GM19239 (cell line): Measurements from ENCODE around the gene FZD4.
"Not testable (repeated sequence)": the region's sequence is repeated elsewhere in the genome, so short reads cannot be mapped to it uniquely, and the experiment has no call there.

Experiments
- DNase-seq: peaks from one replicate; pipeline ENCODE4 v3.0.0; 2011; ENCODE audit warnings: low spot score; ENCODE audit not compliant: insufficient read length
- FAIRE-seq: peaks from 2 replicates; lab custom pipeline; 2011; peaks lifted over from hg19 to GRCh38; lab: Jason Lieb, UNC

Gene FZD4

DNA sequence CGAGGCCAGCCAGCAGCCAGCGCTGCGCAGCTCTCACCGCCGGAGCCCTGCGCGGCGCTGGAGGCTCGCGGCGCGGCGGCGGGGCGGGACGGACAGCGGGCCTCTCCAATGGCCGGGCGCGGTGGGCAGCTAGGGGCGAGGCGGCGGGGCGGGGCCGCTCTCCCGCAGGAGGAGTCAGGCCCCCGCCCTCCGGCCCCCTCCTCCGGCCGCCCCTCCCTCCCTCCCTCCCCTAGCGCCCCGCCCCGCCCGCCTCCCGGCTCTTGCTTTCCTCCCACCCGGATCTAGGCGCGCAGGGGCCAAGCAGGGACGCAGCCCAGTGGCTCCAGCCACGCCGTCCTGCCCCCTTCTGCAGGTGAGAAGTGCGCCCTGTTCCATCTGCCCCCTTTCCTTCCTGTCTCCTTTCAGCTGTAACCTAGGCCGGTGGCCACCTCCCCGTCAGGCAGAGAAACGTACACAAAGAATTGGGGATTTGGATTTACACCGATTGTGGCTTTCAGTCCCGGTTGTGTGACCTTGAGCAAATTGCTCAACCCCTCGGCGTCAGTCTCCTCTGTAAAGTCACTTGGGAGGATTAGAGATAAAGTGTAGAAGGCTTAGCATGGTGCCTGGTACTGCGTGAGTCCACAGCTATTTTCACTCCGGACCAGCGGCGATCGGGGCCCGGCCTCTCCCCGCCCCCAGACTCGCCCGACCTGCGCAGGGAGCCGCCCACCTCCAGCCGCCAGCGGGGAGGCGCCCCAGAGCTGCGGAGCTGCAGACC lies at the start of gene FZD4:
TSS of gene FZD4 (minus strand) at position 35 of the 760 bp plus-strand sequence. CDS start 310 bp downstream, outside the sequence.
- FAIRE-seq, result peak; percentile 70
- peak; percentile 70 for DNase-seq

- FAIRE-seq, result not testable (repeated sequence)
These were observed 49.1 kb upstream of the FZD4 start for GRCh38 chr11:87004281-87004680.

DNA sequence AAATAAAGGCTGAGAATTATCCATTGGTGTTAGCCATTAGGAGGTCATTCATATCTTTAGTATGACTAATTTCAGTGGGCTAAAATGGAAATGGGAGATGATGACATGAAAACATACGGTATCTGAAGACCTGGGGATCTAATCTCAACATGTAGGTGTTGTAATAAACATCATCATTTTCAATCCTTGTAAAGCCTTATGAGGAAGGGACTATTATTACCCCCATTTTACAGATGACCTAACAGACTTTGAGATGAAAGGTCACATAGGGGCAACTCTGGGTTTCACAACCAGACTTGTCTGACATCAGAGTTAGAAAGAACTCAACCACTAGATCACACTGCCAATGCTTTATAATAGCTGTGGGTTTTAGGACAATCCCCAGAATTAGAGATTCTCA lies 47.7 kb upstream of the FZD4 start:
- FAIRE-seq (no peak), DNase-seq (no peak)

More at GRCh38 chr11:87004281-87004680, 49.1 kb upstream of the FZD4 start:
- DNase-seq, result not testable (repeated sequence)

DNA sequence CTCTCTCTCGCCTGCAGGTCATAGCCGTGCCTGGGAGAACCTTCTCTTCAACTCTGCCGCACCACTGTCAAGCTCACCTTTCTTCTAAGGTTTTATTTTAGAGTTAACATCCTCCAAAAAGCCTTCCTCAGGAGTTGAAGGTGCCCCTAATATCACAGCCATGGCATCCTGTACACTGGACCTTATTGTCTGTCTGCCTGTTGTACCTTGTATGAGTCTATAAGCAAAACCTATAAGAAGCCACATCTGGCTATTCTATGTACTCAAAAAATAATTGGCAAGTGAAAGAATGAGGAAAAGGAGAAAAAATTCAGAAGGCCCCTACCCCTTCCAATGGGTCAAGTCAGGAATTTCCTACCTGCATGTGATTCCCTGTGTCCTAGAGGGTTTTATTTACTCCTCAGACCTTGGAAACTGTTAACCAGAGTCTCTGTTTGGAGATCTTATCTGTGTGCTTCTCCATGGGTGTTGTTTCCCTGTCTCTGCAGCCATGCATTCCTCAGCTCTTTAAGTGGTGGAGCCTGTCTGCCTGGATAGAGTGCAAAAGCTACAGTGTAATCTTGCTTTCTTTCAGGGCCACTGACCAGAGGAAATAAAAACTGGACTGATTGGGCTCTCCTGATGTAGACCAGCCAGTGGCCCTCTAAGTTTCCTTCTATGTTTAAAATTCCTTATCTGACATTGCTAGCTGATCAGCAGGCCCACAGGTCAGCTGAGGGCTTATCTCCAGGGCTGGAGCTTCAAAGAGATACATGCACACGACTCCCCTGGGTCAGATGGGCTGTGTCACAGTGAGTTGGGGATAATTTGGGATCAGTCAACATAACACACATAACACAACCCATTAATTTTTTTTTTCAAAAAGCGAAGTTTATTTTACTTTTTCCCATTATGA lies 44.9 kb upstream of the FZD4 start:
- no peak for FAIRE-seq

GRCh38 chr11:86999388-86999787 lies 44.2 kb upstream of the FZD4 start:
- DNase-seq, result no peak
- no peak for FAIRE-seq

More for the DNA sequence above, 44.9 kb upstream of the FZD4 start:
- DNase-seq, result no peak

DNA sequence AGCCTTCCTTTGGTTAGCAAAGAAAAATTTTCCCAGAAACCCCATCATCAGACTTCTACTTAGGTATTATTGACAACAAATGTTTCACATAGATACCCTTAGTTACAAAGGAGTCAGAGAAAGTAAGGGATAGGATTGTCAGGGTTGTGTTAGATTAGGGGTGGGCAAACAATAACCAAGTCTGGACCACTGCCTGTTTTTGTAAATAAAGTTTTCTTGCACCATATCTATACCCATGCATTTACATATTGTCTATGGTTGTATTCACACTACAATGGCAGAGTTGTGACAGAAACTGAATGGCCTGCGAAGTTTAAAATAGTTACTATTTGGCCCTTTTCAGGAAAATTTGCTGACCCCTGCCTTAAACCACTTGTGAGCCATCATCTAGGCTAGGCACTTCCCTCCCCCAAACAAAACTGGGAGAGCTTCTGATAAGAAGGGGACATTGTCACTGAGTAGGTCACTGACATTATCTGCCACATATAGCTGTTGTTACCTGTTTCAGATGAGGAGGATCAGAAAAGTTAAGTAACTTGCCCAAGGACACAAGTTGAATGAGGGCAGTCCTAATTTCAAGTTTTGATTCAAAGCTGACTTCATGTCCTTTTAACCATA lies 41.9 kb upstream of the FZD4 start:
- no peak for FAIRE-seq
- no peak for DNase-seq

- no peak for DNase-seq
- no peak for FAIRE-seq
These were observed 37.8 kb upstream of the FZD4 start for GRCh38 chr11:86993031-86993430.

DNA sequence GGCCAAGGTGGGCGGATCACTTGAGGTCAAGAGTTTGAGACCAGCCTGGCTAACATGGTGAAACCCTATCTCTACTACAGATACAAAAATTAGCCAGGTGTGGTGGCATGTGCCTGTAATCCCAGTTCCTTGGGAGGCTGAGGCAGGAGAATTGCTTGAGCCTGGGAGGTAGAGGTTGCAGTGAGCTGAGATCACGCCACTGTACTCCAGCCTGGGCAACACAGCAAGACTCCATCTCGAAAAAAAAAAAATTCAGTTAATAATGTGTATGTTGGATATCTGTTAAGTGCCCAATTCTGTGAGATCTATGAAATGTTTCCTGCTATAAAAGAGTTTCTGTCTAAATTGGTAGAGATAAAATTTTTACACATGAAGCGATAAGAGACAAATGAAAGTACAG lies 37.1 kb upstream of the FZD4 start:
- not testable (repeated sequence) for DNase-seq, FAIRE-seq

DNA sequence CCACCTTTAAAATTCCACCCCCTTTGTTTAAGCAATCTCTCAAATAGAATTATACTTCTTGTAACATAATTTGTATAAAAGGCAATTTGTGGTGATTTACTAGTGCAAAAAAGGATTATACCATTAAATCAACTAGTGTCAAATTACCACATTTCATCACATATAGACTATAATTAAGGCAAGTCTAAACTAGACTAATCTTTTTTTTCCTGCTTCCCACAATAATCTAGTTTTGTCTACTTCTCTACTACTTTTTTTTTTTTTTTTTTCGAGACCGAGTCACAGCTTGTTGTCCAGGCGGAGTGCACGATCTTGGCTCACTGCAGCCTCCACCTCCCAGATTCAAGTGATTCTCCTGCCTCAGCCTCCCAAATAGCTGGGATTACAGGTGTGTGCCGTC lies 36.1 kb upstream of the FZD4 start:
- no peak for FAIRE-seq

DNA sequence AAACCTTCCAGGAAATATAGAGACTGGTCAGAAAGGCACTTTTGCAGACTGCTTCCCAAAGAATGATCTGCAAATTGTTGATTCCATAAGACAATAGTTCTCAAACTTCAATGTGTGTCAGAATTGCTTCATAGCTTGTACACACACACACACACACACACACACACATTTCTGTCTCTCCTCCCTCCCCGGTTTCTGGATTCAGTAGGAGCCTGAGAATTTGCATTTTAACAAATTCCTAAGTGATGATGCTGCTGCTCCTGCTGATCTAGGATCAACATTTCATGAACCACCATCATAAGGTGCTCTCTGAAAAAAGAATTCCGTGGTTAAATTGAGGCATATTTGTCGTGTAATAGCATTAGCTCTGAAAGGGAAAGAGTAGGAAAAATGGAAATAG lies 35.3 kb upstream of the FZD4 start:
- FAIRE-seq (no peak), DNase-seq (no peak)

More for the DNA sequence above, 36.1 kb upstream of the FZD4 start:
- DNase-seq, result no peak

DNA sequence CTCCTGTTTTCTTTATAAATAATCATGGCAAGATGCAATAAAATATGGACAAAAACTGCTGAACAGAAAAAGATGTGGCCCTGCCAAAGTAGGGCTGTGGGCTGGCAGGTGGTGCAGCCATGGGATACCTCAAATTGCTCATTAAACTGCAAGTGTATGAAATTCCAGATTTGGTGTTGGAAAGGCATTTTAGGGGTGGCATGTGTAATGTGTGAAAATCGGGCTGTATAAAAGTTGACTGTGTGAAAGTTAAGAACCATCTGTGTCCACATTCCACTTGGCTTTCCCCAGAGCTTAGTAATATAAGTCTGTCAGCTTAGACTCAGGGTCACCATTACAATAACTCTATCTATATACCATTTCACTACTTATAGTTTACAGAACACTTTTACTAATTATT lies 34.8 kb upstream of the FZD4 start:
- no peak for DNase-seq
- no peak for FAIRE-seq

- DNase-seq, result no peak
- FAIRE-seq, result no peak
These were observed 33.2 kb upstream of the FZD4 start for GRCh38 chr11:86988351-86988881.

- no peak for DNase-seq
- FAIRE-seq, result no peak
These were observed 32.5 kb upstream of the FZD4 start for GRCh38 chr11:86987679-86988078.

DNA sequence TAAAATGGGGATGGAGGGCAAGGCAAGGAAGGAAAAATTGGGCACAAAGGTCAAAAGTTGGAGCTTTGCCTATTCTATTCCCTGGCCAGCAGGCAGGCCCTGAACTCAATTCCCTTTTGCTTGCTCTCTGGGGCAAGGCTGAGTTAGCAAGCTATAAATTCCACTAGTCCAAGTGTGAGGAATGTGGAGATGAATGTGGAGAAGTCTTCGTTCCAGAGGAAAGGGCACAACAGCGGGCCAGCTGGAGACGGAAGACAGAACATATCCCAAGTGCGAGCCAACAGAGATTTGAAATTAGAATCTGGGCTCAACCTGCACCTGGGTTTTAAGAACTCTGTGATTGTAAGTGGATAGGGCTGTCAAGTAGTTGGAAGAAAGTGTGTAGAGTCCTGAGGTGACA lies 29.5 kb upstream of the FZD4 start:
- FAIRE-seq (no peak), DNase-seq (no peak)

GRCh38 chr11:86983021-86983488 lies 27.9 kb upstream of the FZD4 start:
- DNase-seq (no peak), FAIRE-seq (no peak)

DNA sequence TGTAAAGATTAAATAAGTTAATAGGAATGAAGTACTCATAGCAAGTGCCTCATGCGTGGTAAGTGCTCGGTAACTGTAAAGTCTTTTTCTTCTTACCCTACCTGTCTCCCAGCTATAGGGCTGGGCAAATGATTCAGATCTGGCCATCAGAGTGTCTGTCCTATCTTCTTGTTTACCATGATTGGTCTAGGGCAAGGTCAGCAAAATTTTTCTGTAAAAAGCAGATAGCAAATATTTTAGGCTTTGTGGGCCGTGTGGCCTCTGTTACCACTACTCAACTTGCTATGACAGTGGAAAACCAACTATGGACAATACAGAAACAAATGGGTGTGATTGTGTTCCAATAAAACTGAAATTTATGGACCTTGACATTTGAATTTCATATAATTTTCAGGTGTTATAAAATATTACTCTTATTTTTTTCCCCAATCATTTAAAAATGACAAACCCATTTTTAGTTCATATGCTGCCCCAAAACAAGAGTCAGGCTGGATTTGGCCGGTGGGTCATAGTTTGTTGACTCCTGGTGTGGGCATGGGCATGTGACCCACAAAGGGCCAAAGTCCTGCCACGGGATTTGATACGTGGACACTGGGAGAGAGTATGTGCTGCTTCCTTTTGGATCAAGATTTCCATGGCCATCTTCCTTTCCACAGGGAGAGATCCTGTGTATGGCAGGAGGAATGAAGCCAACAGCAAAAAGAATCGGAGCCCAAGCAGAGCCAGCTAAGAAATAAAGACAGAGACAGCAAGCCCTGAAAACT lies 26.8 kb upstream of the FZD4 start:
- FAIRE-seq (no peak), DNase-seq (no peak)

GRCh38 chr11:86980086-86980796 lies 25.0 kb upstream of the FZD4 start:
- no peak for FAIRE-seq
- DNase-seq, result no peak

DNA sequence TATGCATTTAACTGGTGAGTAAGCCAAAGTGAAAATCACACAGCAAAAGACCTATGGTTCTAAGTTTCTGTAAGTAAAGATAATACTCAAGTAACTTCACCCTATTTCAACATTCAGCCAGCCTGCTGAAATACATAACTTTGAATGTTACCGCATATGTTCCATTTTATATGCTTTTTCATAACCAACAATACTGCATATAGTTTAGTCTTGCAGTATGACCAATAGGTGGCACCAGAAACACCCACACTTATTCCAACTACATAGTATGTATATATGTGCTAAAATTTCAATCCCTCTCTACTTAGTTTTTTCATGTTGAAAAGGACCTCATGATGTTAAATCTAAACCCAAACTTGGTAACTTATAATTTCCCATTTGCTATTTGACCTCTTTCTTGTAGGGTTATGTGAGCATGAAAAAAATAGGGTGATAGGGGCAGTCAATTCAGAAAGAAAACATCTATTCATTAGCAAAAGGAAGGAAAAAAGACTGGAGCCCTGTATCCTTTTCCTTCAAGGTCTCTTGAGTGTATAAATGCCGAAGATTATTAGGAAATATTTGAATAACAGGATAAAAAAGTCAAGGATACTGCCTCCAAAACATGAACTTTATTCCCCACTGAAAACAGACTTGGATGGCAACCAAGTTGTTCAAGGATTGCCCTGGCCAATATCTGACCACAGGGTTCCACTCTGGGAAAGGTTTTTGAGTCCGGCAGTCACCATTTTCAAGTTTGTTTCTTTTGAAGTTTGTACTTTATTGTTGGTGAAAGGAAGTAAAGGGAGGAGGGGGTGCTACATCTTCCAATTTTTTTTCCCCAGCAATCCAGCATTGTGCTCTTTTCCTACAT lies 23.8 kb upstream of the FZD4 start:
- DNase-seq, result no peak
- FAIRE-seq, result peak; percentile 84
